ENCODE results near the gene HIVEP3. TPM values are rescaled to one million over a fixed set of nuclear protein-coding genes. Genes with fewer than 3 reads are reported as not detected.
A peak's percentile ranks its signal among the peaks of the same experiment; 100 is the strongest.

Gene HIVEP3
- total RNA-seq, 1 donor from 2014 or later, result 11.6 TPM

- Histone ChIP-seq H3K27ac (no peak overlapping the region), H3K9me3 (no peaks in the 10 kb centered on the region), H3K36me3 (no peaks in the 10 kb centered on the region), H3K4me1 (peaks cover 11% of the 10 kb centered on the region), H3K4me3 (no peak overlapping the region), H3K27me3 (ENCODE audit: low read depth) (no peaks in the 10 kb centered on the region)
- TF ChIP-seq CTCF (IDR thresholded peaks at IDR 0.05), result no peak
- DNase-seq (no peak), ATAC-seq (no peak)
- intact Hi-C loops (cut with DNase I), result no loop called here
These were observed 377.1 kb downstream of the HIVEP3 start for GRCh38 chr1:41541592-41541952.

- ATAC-seq, result peak; percentile 42 to 45
- Histone ChIP-seq H3K27ac (no peak overlapping the region), H3K9me3 (no peaks in the 10 kb centered on the region), H3K36me3 (no peaks in the 10 kb centered on the region), H3K4me3 (no peak overlapping the region), H3K4me1 (peaks cover 11% of the 10 kb centered on the region), H3K27me3 (ENCODE audit: low read depth) (no peaks in the 10 kb centered on the region)
- TF ChIP-seq CTCF (IDR thresholded peaks at IDR 0.05), result no peak
- intact Hi-C loops (cut with DNase I), result no loop called here
- no peak for DNase-seq
These were observed 377.7 kb downstream of the HIVEP3 start for GRCh38 chr1:41540886-41541591.

- no peaks in the 10 kb centered on the region for H3K9me3 ChIP-seq
- no peaks in the 10 kb centered on the region for H3K27me3 ChIP-seq (ENCODE audit: low read depth)
- DNase-seq (no peak), ATAC-seq (no peak)
- no peak overlapping the region for H3K27ac ChIP-seq
- H3K4me3 ChIP-seq, result no peak overlapping the region
- TF ChIP-seq CTCF (IDR thresholded peaks at IDR 0.05), result no peak
- intact Hi-C loops (cut with DNase I), result no loop called here
- no peaks in the 10 kb centered on the region for H3K36me3 ChIP-seq
- H3K4me1 ChIP-seq, result peaks cover 11% of the 10 kb centered on the region
These were observed 378.7 kb downstream of the HIVEP3 start for GRCh38 chr1:41539999-41540398.

- no peaks in the 10 kb centered on the region for H3K9me3 ChIP-seq
- DNase-seq, result no peak
These were observed 379.3 kb downstream of the HIVEP3 start for GRCh38 chr1:41539418-41539805.

GRCh38 chr1:41538741-41539417 is 379.8 kb downstream of the HIVEP3 start:
- no peaks in the 10 kb centered on the region for H3K9me3 ChIP-seq
- H3K36me3 ChIP-seq, result no peaks in the 10 kb centered on the region
- intact Hi-C loops (cut with DNase I), result no loop called here
- no peaks in the 10 kb centered on the region for H3K27me3 ChIP-seq (ENCODE audit: low read depth)
- ATAC-seq, result no peak
- H3K4me3 ChIP-seq, result no peak overlapping the region
- TF ChIP-seq CTCF (IDR thresholded peaks at IDR 0.05), result no peak
- H3K27ac ChIP-seq, result no peak overlapping the region
- peak; percentile 24 for DNase-seq
- H3K4me1 ChIP-seq, result peaks cover 11% of the 10 kb centered on the region

More at GRCh38 chr1:41539418-41539805, 379.3 kb downstream of the HIVEP3 start:
- Histone ChIP-seq H3K27me3 (ENCODE audit: low read depth) (no peaks in the 10 kb centered on the region), H3K36me3 (no peaks in the 10 kb centered on the region), H3K4me3 (no peak overlapping the region), H3K27ac (no peak overlapping the region), H3K4me1 (peaks cover 11% of the 10 kb centered on the region)
- no peak for ATAC-seq
- TF ChIP-seq CTCF (IDR thresholded peaks at IDR 0.05), result no peak
- intact Hi-C loops (cut with DNase I), result no loop called here
